GM12801 (cell line): Measurements from ENCODE around the gene TCERG1.

Source experiments
- TF ChIP-seq, protein P1 (sequence below): IDR thresholded peaks from one replicate; pipeline ENCODE4 v1.5.1; 2011; ENCODE audit warnings: control low read depth; ENCODE audit not compliant: insufficient read length; ENCODE audit errors: extremely low read depth

Gene TCERG1

DNA sequence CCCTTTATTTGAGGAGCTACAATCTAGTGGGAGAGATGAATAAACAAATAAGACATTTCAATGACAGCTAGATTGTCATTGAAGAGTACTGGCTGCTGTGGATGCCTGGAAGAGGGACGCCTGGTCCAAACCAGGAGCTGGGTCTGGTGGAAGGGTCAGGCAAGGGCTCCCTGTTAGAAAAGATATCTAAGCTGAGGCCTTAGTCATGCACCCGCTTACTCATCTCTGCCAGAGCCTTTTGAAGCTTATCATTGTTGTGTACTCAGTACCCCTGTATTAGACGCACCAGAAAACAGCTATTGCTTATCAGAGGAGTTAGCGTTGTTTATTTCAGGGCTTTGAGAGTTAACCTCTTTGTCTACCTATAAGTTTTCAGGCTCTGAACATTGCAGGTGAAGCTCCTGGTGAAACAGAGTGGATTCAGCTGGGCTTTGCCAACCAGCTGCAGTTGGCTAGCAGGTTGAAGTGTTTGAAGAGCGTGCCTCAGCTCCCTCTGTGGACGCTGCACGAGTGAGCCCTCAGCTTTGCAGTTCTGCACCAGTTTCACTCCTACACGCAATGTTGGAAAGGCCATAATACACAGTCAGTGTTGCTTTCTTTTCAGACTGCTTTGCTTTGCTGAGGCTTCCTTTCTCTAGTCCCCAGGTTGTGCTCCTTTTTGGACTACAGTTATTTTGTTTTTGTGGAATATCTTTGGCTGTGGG is 74.4 kb downstream of the TCERG1 start:
- TF ChIP-seq, protein P1, sequence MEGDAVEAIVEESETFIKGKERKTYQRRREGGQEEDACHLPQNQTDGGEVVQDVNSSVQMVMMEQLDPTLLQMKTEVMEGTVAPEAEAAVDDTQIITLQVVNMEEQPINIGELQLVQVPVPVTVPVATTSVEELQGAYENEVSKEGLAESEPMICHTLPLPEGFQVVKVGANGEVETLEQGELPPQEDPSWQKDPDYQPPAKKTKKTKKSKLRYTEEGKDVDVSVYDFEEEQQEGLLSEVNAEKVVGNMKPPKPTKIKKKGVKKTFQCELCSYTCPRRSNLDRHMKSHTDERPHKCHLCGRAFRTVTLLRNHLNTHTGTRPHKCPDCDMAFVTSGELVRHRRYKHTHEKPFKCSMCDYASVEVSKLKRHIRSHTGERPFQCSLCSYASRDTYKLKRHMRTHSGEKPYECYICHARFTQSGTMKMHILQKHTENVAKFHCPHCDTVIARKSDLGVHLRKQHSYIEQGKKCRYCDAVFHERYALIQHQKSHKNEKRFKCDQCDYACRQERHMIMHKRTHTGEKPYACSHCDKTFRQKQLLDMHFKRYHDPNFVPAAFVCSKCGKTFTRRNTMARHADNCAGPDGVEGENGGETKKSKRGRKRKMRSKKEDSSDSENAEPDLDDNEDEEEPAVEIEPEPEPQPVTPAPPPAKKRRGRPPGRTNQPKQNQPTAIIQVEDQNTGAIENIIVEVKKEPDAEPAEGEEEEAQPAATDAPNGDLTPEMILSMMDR, result no peak

DNA sequence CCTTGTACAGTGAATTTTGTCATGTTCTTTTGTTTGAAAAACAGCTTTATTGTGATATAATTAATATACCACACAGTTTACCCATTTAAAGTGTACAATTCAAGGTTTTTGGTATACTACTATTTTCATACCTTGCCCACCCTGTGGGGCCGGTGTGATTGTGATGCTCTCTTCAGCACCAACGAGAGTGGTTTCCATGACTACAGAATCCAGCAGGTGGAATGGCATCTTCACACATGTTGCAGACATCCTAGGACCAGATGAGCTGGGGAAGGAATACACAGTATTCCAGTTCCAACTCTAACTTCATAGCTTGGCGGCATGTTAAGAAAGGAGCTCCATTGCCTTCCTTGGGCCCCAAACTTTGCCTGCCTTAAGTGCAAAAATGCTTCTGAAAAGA is 76.6 kb downstream of the TCERG1 start:
- TF ChIP-seq, protein P1, result no peak

DNA sequence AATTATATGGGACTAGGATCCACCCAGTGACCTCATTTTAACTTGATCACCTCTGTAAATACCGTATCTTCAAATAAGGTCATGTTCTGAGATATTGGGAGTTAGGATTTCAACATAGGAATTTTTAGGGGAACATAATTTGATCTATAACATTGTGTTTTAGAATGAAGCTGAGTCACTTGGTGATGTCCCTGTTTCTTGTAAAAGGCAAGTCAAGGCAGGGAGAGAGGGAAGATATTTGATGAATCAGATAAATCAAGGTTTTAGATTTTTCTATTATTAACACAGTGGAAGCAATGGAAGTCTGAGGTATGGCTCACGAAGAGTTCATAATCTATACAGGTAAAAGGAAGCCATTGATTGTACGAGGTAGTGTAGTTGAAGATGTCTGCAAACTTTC is 80.7 kb downstream of the TCERG1 start:
- TF ChIP-seq, protein P1, result no peak

DNA sequence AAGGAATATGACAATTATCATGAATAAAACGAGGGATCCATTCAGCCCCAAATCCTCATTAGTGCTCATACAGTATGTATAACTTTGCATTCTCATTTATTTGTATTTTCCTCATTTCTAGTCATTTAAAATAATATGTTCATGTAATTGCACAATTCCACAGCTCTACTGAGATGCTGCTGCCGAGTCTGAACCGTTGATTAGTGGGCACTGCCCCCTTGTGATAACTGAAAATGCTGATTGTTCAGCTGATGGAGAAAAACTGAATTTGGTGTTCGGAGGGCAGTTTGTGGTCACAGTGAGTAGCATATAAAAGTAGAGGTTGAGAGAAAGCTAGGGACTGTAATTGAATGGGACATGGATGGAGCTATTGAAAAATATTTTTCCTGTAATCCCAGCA is 81.1 kb downstream of the TCERG1 start:
- TF ChIP-seq, protein P1, result no peak

DNA sequence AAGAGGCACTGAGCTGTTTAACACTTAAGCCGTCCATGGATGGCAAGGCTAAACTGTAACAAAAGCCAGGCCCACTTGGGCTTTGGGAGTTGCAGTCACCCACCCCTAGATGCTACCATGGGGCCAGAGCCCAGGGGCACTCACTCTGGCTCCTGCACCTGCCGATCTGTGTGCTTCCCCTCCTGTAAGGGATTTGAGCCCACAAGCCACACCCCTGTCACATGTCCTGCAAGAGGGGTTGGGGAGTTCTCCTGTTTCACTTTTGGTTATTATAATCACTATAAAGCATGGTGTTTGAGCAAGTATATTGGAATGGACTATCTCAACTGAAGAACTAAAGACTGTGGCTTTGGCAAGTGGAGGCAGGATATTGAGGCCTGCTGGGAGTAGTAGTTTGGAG is 82.9 kb downstream of the TCERG1 start:
- TF ChIP-seq, protein P1, result no peak

DNA sequence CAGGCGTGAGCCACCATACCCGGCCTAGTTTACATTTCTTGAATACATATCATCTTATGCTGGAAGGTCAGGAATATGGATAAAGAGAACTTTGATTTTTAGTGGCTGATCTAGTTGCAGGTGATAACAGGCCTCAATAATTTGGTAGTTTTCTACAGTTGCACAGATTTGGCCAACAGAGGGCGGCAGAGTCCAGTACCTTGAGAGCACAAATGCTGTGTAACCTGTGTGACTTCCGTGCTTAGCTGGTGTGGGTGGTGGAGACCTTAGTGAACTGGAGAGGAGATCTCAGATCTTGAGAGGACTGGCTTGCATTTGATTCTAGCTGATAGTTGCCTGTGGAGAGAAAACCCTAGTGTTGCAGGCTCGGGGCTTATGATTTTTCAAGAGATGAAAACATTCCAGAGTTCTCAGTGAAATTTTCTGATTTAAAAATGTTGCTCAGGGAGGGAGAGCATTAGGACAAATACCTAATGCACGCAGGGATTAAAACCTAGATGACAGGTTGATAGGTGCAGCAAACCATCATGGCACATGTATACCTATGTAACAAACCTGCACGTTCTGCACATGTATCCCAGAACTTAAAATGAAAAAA is 86.2 kb downstream of the TCERG1 start:
- TF ChIP-seq, protein P1, result peak; percentile 65

DNA sequence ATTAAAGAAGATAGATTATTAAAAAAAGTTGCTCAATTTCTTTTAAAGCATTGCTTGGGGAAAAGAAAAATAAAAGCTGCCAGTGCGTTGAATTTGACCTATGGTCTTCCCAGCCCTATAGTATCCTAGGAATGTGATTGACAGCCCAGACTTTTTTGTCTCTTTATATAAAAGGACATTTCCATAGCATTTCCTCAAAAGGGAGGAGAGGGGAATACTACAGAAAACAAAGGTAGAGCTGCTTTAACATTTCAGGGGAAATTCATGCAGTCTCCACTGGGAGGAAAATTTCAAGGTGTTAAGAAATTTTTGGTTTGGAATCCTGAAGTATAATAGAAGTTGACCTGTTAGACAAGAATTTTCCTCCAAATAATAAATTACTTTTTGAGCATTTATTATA is 86.7 kb downstream of the TCERG1 start:
- TF ChIP-seq, protein P1, result no peak
